Stimulated activated CD4-positive, alpha-beta T cell treated with anti-CD3 and anti-CD28 coated beads, Interleukin-12 subunit alpha, Interleukin-12 subunit beta, amount 100 ng/mL, for 48 hours (primary cell): ENCODE data around the gene RAB3C.

ENCODE experiments used
- DNase-seq, 3 donors: peaks; one replicate each; pipeline ENCODE4 v3.0.0-alpha.2; 2020; ENCODE audit warnings: low read depth in 2 of 3, low spot score in 1 of 3

The RAB3C gene

GRCh38 chr5:58813855-58814254 is 231.0 kb downstream of the RAB3C start:
- DNase-seq = no peak

GRCh38 chr5:58816181-58816731 is 233.4 kb downstream of the RAB3C start:
- DNase-seq = no peak

- no peak for DNase-seq
These were observed 235.6 kb downstream of the RAB3C start for GRCh38 chr5:58818465-58818864.

GRCh38 chr5:58825441-58825840 is 242.6 kb downstream of the RAB3C start:
- DNase-seq = no peak

GRCh38 chr5:58825899-58826298 is 243.0 kb downstream of the RAB3C start:
- no peak for DNase-seq

- DNase-seq = no peak
These were observed 244.6 kb downstream of the RAB3C start for GRCh38 chr5:58827463-58827862.

GRCh38 chr5:58828258-58828657 is 245.4 kb downstream of the RAB3C start:
- DNase-seq = no peak

- DNase-seq = no peak
These were observed 251.7 kb downstream of the RAB3C start for GRCh38 chr5:58834242-58835225.

GRCh38 chr5:58836351-58836750 is 253.5 kb downstream of the RAB3C start:
- no peak for DNase-seq

GRCh38 chr5:58838729-58839128 is 255.9 kb downstream of the RAB3C start:
- DNase-seq = no peak

GRCh38 chr5:58842852-58843251 is 260.0 kb downstream of the RAB3C start:
- no peak for DNase-seq

- DNase-seq = no peak
These were observed 261.5 kb downstream of the RAB3C start for GRCh38 chr5:58844395-58844794.

GRCh38 chr5:58847041-58847440 is 264.2 kb downstream of the RAB3C start:
- no peak for DNase-seq

- no peak for DNase-seq
These were observed 266.3 kb downstream of the RAB3C start for GRCh38 chr5:58849223-58849622.

GRCh38 chr5:58849921-58850667 is 267.2 kb downstream of the RAB3C start:
- no peak for DNase-seq

- no peak for DNase-seq
These were observed 268.3 kb downstream of the RAB3C start for GRCh38 chr5:58851153-58851552.

GRCh38 chr5:58851571-58851970 is 268.7 kb downstream of the RAB3C start:
- no peak for DNase-seq

GRCh38 chr5:58852566-58852965 is 269.7 kb downstream of the RAB3C start:
- DNase-seq = no peak

GRCh38 chr5:58854441-58854840 is 271.6 kb downstream of the RAB3C start:
- no peak for DNase-seq

- no peak for DNase-seq
These were observed 273.2 kb downstream of the RAB3C start for GRCh38 chr5:58855851-58856739.

- no peak for DNase-seq
These were observed 274.7 kb downstream of the RAB3C start for GRCh38 chr5:58857609-58858008.
